Liver (tissue), 9 donors: ENCODE results near the gene TSPOAP1. TPM values are rescaled to one million over a fixed set of nuclear protein-coding genes. Genes with fewer than 3 reads are reported as not detected.
A peak's percentile ranks its signal among the peaks of the same experiment; 100 is the strongest.

Source experiments
- DNase-seq: peaks from one replicate; pipeline ENCODE4 v3.0.0-alpha.2; 2017; ENCODE audit warnings: low spot score
- H3K27ac ChIP-seq, 2 donors: one replicate each; pipeline ENCODE4 v1.7.0; 2013; ENCODE audit warnings: inconsistent platforms in 2 of 2, low read length in 2 of 2, control low read depth in 1 of 2, low read depth in 1 of 2, mild to moderate bottlenecking in 1 of 2
- H3K27me3 ChIP-seq, 4 donors: one replicate each; pipeline versions ENCODE4 v1.6.1 to v1.7.0; 2013; ENCODE audit warnings: low read length in 3 of 4, inconsistent platforms in 1 of 4, mild to moderate bottlenecking in 1 of 4, moderate library complexity in 1 of 4; ENCODE audit not compliant: control insufficient read depth in 4 of 4, insufficient read depth in 4 of 4
- H3K36me3 ChIP-seq, 4 donors: one replicate each; pipeline versions ENCODE4 v1.6.1 to v1.7.0; 2013; ENCODE audit warnings: low read length in 3 of 4, mild to moderate bottlenecking in 3 of 4, low read depth in 1 of 4, moderate library complexity in 1 of 4; ENCODE audit not compliant: control insufficient read depth in 4 of 4, insufficient read depth in 3 of 4
- H3K4me1 ChIP-seq, 4 donors: one replicate each; pipeline versions ENCODE4 v1.6.1 to v1.7.0; 2013; ENCODE audit warnings: low read length in 3 of 4, mild to moderate bottlenecking in 3 of 4, moderate library complexity in 1 of 4; ENCODE audit not compliant: control insufficient read depth in 4 of 4, insufficient read depth in 4 of 4
- H3K4me3 ChIP-seq, 3 donors: one replicate each; pipeline versions ENCODE4 v1.6.1 to v1.7.0; 2013; ENCODE audit warnings: low read length in 3 of 3, control low read depth in 1 of 3, low read depth in 1 of 3, mild to moderate bottlenecking in 1 of 3
- H3K9ac ChIP-seq, 2 donors: one replicate each; pipeline ENCODE4 v1.7.0; 2013; ENCODE audit warnings: low read length in 2 of 2, mild to moderate bottlenecking in 2 of 2, moderate library complexity in 2 of 2, control low read depth in 1 of 2, low read depth in 1 of 2
- H3K9me3 ChIP-seq, 4 donors: one replicate each; pipeline versions ENCODE4 v1.6.1 to v1.7.0; 2013; ENCODE audit warnings: low read length in 3 of 4; ENCODE audit not compliant: control insufficient read depth in 4 of 4
- EGR1 ChIP-seq, 2 donors: IDR thresholded peaks; 2 replicates each; pipeline ENCODE4 v1.6.1; 2016 to 2018; ENCODE audit warnings: antibody characterized with exemption in 2 of 2, low read depth in 2 of 2
- FOXA1 ChIP-seq: IDR thresholded peaks from 2 replicates; pipeline ENCODE4 v1.6.1; 2016; ENCODE audit warnings: antibody characterized with exemption
- FOXA2 ChIP-seq: IDR thresholded peaks from 2 replicates; pipeline ENCODE4 v1.6.1; 2016; ENCODE audit warnings: antibody characterized with exemption
- GABPA ChIP-seq, 2 donors: IDR thresholded peaks in 1 of 2; conservative IDR thresholded peaks in 1 of 2; 2 replicates each; pipeline ENCODE4 v1.6.1; 2016; ENCODE audit warnings: antibody characterized with exemption in 2 of 2, mild to moderate bottlenecking in 1 of 2, moderate library complexity in 1 of 2
- HNF4A ChIP-seq, 2 donors: conservative IDR thresholded peaks; 2 replicates each; pipeline ENCODE4 v1.6.1; 2016; ENCODE audit warnings: antibody characterized with exemption in 2 of 2, mild to moderate bottlenecking in 2 of 2
- HNF4G ChIP-seq: IDR thresholded peaks from 2 replicates; pipeline ENCODE4 v1.6.1; 2016; ENCODE audit warnings: antibody characterized with exemption
- JUND ChIP-seq, 2 donors: IDR thresholded peaks; 2 replicates each; pipeline ENCODE4 v1.6.1; 2016; ENCODE audit warnings: antibody characterized with exemption in 2 of 2
- NR2F2 ChIP-seq: IDR thresholded peaks from 2 replicates; pipeline ENCODE4 v1.6.1; 2016; ENCODE audit warnings: antibody characterized with exemption
- RAD21 ChIP-seq, 2 donors: IDR thresholded peaks; 2 replicates each; pipeline ENCODE4 v1.6.1; 2016; ENCODE audit warnings: antibody characterized with exemption in 2 of 2, mild to moderate bottlenecking in 2 of 2
- RXRA ChIP-seq, 2 donors: IDR thresholded peaks; 2 replicates each; pipeline ENCODE4 v1.6.1; 2017 to 2018; ENCODE audit warnings: antibody characterized with exemption in 2 of 2, mild to moderate bottlenecking in 1 of 2
- SP1 ChIP-seq: IDR thresholded peaks from 2 replicates; pipeline ENCODE4 v1.6.1; 2018; ENCODE audit warnings: antibody characterized with exemption, mild to moderate bottlenecking
- TAF1 ChIP-seq: conservative IDR thresholded peaks from 2 replicates; pipeline ENCODE4 v1.6.1; 2016; ENCODE audit warnings: antibody characterized with exemption, mild to moderate bottlenecking
- YY1 ChIP-seq: IDR thresholded peaks from 2 replicates; pipeline ENCODE4 v1.6.1; 2016; ENCODE audit warnings: antibody characterized with exemption, mild to moderate bottlenecking
- WGBS: extraction: QIAGEN DNeasy Blood & Tissue Kit; methylation state at CpG from one replicate; pipeline ENCODE4 v1.1.7; 2013; 5-methylcytosine and 5-hydroxymethylcytosine counted together
- polyA plus RNA-seq, 2 donors: library from polyadenylated mRNA; stranded (reverse) in 1 of 2; unstranded in 1 of 2; fragments of 200-250 nt in 1 of 2; fragments of >200 nt in 1 of 2; fragmentation: Nextera tagmentation in 1 of 2; extraction: Ambion mirVana in 1 of 2; gene quantifications; one replicate each; pipeline versions ENCODE4 v1.2.1 to v1.2.3, GENCODE V29; 2013 to 2015
- total RNA-seq, 2 donors: library from RNA; depleted of rRNA; stranded (reverse); fragments of >200 nt; gene quantifications; one replicate each; pipeline ENCODE4 v1.2.3, GENCODE V29; 2014
- TF ChIP-seq, protein P1 (sequence below): IDR thresholded peaks from 2 replicates; pipeline ENCODE4 v1.6.1; 2016; ENCODE audit warnings: antibody characterized with exemption
- TF ChIP-seq, protein P2 (sequence below): fragments of 150-350 bp; IDR thresholded peaks from 2 replicates; pipeline ENCODE4 v1.5.1; 2017; ENCODE audit warnings: improper control_type of control experiment, low read depth, low read length; ENCODE audit not compliant: missing input control
- TF ChIP-seq, protein P3 (sequence below): IDR thresholded peaks from 2 replicates; pipeline ENCODE4 v1.6.1; 2016; ENCODE audit warnings: antibody characterized with exemption
- TF ChIP-seq, protein P4 (sequence below): IDR thresholded peaks from 2 replicates; pipeline ENCODE4 v1.6.1; 2016; ENCODE audit warnings: antibody characterized with exemption, mild to moderate bottlenecking
- TF ChIP-seq, protein P5 (sequence below): IDR thresholded peaks from 2 replicates; pipeline ENCODE4 v1.6.1; 2016; ENCODE audit warnings: antibody characterized with exemption
- donor health status: healthy.
- donor health status: healthy.
- donor health status: healthy.
- donor health status: healthy.
- donor health status: healthy.

The TSPOAP1 gene
- total and polyA plus RNA-seq, 4 donors: 1.5 to 4.6 (median 2.6) TPM

DNA sequence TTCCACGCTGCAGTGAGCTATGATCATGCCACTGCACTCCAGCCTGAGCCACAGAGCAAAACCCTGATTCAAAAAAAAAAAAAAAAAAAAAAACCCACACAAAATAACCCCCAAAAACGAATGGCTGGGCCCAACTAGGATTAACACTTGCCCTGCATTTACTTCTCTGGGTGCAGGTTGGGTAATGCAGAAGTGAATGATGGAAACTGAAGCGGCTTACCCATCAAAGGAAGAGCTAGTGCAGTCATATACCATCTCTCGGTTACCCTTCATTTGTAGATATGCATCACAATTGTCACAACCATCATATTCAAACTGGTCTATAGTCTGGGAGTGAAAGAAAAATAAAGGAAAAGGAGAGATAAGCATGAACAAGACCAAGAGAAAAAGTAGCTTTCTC lies 22.6 kb upstream of the TSPOAP1 start:
- DNase-seq: no peak
- Histone ChIP-seq H3K4me1 (peaks cover 4 to 21% (median 18%) of the 10 kb centered on the region in 4 donors), H3K27ac (no peak overlapping the region), H3K27me3 (no peaks in the 10 kb centered on the region), H3K4me3 (peak overlapping the region; percentile 59 to 95 (median 94)), H3K9ac (peak overlapping the region; percentile 67 to 82), H3K36me3 (peaks cover 1 to 44% (median 37%) of the 10 kb centered on the region in 4 donors), H3K9me3 (no peaks in the 10 kb centered on the region)
- 58% methylated on average over 4 of the region's 4 CpGs for WGBS
- TF ChIP-seq EGR1 (IDR thresholded peaks at IDR 0.05; ENCODE audit: low read depth in 2 of 2): no peak

DNA sequence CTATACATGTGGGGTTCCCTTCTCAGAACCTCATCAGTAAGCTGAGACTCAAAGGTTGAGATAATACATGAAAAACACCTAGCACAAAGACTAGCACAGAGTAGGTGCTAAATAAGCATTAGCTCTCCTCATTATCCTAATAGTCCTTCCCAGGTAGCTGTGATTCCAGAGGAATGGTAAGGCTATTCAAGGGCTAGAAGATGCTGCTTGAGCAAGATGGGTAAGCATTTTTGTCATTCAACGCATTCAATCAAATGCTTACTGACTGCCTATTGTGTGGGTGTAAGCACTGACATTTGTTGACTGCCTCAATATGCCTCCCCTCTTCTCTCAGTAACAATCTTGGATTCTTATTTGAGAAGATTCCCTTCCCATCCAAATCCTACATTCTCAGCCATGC lies 19.4 kb upstream of the TSPOAP1 start:
- H3K27ac ChIP-seq: no peak overlapping the region
- DNase-seq: no peak
- H3K4me3 ChIP-seq: no peak overlapping the region
- H3K36me3 ChIP-seq: peaks cover 0 to 58% (median 54%) of the 10 kb centered on the region in 4 donors
- TF ChIP-seq RXRA (IDR thresholded peaks at IDR 0.05) (no peak), HNF4A (conservative IDR thresholded peaks at IDR 0.05) (no peak), SP1 (no peak), GABPA (IDR thresholded peaks at IDR 0.05 in 1 of 2, conservative IDR thresholded peaks at IDR 0.05 in 1 of 2) (no peak), NR2F2 (no peak), YY1 (no peak), TAF1 (no peak), FOXA2 (no peak), JUND (IDR thresholded peaks at IDR 0.05) (no peak), FOXA1 (no peak), RAD21 (IDR thresholded peaks at IDR 0.05) (no peak), HNF4G (no peak), EGR1 (IDR thresholded peaks at IDR 0.05; ENCODE audit: low read depth in 2 of 2) (no peak)
- TF ChIP-seq, protein P1, sequence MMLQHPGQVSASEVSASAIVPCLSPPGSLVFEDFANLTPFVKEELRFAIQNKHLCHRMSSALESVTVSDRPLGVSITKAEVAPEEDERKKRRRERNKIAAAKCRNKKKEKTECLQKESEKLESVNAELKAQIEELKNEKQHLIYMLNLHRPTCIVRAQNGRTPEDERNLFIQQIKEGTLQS: no peak
- TF ChIP-seq, protein P2, sequence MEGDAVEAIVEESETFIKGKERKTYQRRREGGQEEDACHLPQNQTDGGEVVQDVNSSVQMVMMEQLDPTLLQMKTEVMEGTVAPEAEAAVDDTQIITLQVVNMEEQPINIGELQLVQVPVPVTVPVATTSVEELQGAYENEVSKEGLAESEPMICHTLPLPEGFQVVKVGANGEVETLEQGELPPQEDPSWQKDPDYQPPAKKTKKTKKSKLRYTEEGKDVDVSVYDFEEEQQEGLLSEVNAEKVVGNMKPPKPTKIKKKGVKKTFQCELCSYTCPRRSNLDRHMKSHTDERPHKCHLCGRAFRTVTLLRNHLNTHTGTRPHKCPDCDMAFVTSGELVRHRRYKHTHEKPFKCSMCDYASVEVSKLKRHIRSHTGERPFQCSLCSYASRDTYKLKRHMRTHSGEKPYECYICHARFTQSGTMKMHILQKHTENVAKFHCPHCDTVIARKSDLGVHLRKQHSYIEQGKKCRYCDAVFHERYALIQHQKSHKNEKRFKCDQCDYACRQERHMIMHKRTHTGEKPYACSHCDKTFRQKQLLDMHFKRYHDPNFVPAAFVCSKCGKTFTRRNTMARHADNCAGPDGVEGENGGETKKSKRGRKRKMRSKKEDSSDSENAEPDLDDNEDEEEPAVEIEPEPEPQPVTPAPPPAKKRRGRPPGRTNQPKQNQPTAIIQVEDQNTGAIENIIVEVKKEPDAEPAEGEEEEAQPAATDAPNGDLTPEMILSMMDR: no peak
- TF ChIP-seq, protein P3, sequence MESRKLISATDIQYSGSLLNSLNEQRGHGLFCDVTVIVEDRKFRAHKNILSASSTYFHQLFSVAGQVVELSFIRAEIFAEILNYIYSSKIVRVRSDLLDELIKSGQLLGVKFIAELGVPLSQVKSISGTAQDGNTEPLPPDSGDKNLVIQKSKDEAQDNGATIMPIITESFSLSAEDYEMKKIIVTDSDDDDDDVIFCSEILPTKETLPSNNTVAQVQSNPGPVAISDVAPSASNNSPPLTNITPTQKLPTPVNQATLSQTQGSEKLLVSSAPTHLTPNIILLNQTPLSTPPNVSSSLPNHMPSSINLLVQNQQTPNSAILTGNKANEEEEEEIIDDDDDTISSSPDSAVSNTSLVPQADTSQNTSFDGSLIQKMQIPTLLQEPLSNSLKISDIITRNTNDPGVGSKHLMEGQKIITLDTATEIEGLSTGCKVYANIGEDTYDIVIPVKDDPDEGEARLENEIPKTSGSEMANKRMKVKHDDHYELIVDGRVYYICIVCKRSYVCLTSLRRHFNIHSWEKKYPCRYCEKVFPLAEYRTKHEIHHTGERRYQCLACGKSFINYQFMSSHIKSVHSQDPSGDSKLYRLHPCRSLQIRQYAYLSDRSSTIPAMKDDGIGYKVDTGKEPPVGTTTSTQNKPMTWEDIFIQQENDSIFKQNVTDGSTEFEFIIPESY: no peak
- TF ChIP-seq, protein P4, sequence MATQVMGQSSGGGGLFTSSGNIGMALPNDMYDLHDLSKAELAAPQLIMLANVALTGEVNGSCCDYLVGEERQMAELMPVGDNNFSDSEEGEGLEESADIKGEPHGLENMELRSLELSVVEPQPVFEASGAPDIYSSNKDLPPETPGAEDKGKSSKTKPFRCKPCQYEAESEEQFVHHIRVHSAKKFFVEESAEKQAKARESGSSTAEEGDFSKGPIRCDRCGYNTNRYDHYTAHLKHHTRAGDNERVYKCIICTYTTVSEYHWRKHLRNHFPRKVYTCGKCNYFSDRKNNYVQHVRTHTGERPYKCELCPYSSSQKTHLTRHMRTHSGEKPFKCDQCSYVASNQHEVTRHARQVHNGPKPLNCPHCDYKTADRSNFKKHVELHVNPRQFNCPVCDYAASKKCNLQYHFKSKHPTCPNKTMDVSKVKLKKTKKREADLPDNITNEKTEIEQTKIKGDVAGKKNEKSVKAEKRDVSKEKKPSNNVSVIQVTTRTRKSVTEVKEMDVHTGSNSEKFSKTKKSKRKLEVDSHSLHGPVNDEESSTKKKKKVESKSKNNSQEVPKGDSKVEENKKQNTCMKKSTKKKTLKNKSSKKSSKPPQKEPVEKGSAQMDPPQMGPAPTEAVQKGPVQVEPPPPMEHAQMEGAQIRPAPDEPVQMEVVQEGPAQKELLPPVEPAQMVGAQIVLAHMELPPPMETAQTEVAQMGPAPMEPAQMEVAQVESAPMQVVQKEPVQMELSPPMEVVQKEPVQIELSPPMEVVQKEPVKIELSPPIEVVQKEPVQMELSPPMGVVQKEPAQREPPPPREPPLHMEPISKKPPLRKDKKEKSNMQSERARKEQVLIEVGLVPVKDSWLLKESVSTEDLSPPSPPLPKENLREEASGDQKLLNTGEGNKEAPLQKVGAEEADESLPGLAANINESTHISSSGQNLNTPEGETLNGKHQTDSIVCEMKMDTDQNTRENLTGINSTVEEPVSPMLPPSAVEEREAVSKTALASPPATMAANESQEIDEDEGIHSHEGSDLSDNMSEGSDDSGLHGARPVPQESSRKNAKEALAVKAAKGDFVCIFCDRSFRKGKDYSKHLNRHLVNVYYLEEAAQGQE: no peak
- TF ChIP-seq, protein P5, sequence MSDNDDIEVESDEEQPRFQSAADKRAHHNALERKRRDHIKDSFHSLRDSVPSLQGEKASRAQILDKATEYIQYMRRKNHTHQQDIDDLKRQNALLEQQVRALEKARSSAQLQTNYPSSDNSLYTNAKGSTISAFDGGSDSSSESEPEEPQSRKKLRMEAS: no peak
- 96% methylated on average over 1 of the region's 1 CpG for WGBS
- H3K27me3 ChIP-seq: no peaks in the 10 kb centered on the region
- peaks cover 4 to 22% (median 17%) of the 10 kb centered on the region in 4 donors for H3K4me1 ChIP-seq
- H3K9ac ChIP-seq: no peak overlapping the region
- no peaks in the 10 kb centered on the region for H3K9me3 ChIP-seq
